ENCODE results near the gene NMNAT1.
A peak's percentile ranks its signal among the peaks of the same experiment; 100 is the strongest.

Gene NMNAT1

GRCh38 chr1:9929431-9930385, 13.6 kb upstream of the NMNAT1 start:
- Histone ChIP-seq H3K4me3 (ENCODE audit: low read length) (no peak overlapping the region), H3K9ac (ENCODE audit: low read length) (no peak overlapping the region), H3K9me3 (ENCODE audit: control insufficient read depth, low read length) (no peaks in the 10 kb centered on the region), H3K36me3 (ENCODE audit: control insufficient read depth, insufficient read depth, low read length) (no peaks in the 10 kb centered on the region), H3K27me3 (ENCODE audit: control insufficient read depth, insufficient read depth, low read length) (no peaks in the 10 kb centered on the region), H3K4me1 (ENCODE audit: control insufficient read depth, insufficient read depth, low read length) (no peaks in the 10 kb centered on the region)

GRCh38 chr1:9942399-9942938, 806 bp upstream of the NMNAT1 start:
- H3K4me3 ChIP-seq (ENCODE audit: low read length) = peak overlapping the region; percentile 99
- no peaks in the 10 kb centered on the region for H3K27me3 ChIP-seq (ENCODE audit: control insufficient read depth, insufficient read depth, low read length)
- H3K36me3 ChIP-seq (ENCODE audit: control insufficient read depth, insufficient read depth, low read length) = no peaks in the 10 kb centered on the region
- H3K9me3 ChIP-seq (ENCODE audit: control insufficient read depth, low read length) = no peaks in the 10 kb centered on the region
- peak overlapping the region; percentile 97 for H3K9ac ChIP-seq (ENCODE audit: low read length)
- H3K4me1 ChIP-seq (ENCODE audit: control insufficient read depth, insufficient read depth, low read length) = no peaks in the 10 kb centered on the region

- no peaks in the 10 kb centered on the region for H3K36me3 ChIP-seq (ENCODE audit: control insufficient read depth, insufficient read depth, low read length)
- H3K9me3 ChIP-seq (ENCODE audit: control insufficient read depth, low read length) = no peaks in the 10 kb centered on the region
- H3K4me3 ChIP-seq (ENCODE audit: low read length) = no peak overlapping the region
- no peaks in the 10 kb centered on the region for H3K4me1 ChIP-seq (ENCODE audit: control insufficient read depth, insufficient read depth, low read length)
- H3K27me3 ChIP-seq (ENCODE audit: control insufficient read depth, insufficient read depth, low read length) = no peaks in the 10 kb centered on the region
- H3K9ac ChIP-seq (ENCODE audit: low read length) = no peak overlapping the region
Observed at GRCh38 chr1:9946315-9946714, 3.0 kb downstream of the NMNAT1 start.

- H3K9ac ChIP-seq (ENCODE audit: low read length) = no peak overlapping the region
- H3K36me3 ChIP-seq (ENCODE audit: control insufficient read depth, insufficient read depth, low read length) = no peaks in the 10 kb centered on the region
- no peaks in the 10 kb centered on the region for H3K9me3 ChIP-seq (ENCODE audit: control insufficient read depth, low read length)
- H3K27me3 ChIP-seq (ENCODE audit: control insufficient read depth, insufficient read depth, low read length) = no peaks in the 10 kb centered on the region
- no peaks in the 10 kb centered on the region for H3K4me1 ChIP-seq (ENCODE audit: control insufficient read depth, insufficient read depth, low read length)
- H3K4me3 ChIP-seq (ENCODE audit: low read length) = no peak overlapping the region
Observed at GRCh38 chr1:9957726-9958125, 14.5 kb downstream of the NMNAT1 start.

GRCh38 chr1:9960011-9960410, 16.7 kb downstream of the NMNAT1 start:
- no peak overlapping the region for H3K4me3 ChIP-seq (ENCODE audit: low read length)
- no peaks in the 10 kb centered on the region for H3K27me3 ChIP-seq (ENCODE audit: control insufficient read depth, insufficient read depth, low read length)
- no peak overlapping the region for H3K9ac ChIP-seq (ENCODE audit: low read length)
- no peaks in the 10 kb centered on the region for H3K36me3 ChIP-seq (ENCODE audit: control insufficient read depth, insufficient read depth, low read length)
- H3K4me1 ChIP-seq (ENCODE audit: control insufficient read depth, insufficient read depth, low read length) = no peaks in the 10 kb centered on the region
- no peaks in the 10 kb centered on the region for H3K9me3 ChIP-seq (ENCODE audit: control insufficient read depth, low read length)

- Histone ChIP-seq H3K9ac (ENCODE audit: low read length) (no peak overlapping the region), H3K4me1 (ENCODE audit: control insufficient read depth, insufficient read depth, low read length) (no peaks in the 10 kb centered on the region), H3K27me3 (ENCODE audit: control insufficient read depth, insufficient read depth, low read length) (no peaks in the 10 kb centered on the region)
Observed at GRCh38 chr1:9960706-9961562, 17.7 kb downstream of the NMNAT1 start.

GRCh38 chr1:9984253-9984652, 41.0 kb downstream of the NMNAT1 start:
- Histone ChIP-seq H3K4me1 (ENCODE audit: control insufficient read depth, insufficient read depth, low read length) (no peaks in the 10 kb centered on the region), H3K36me3 (ENCODE audit: control insufficient read depth, insufficient read depth, low read length) (peaks cover 5% of the 10 kb centered on the region), H3K27me3 (ENCODE audit: control insufficient read depth, insufficient read depth, low read length) (no peaks in the 10 kb centered on the region), H3K4me3 (ENCODE audit: low read length) (no peak overlapping the region), H3K9me3 (ENCODE audit: control insufficient read depth, low read length) (no peaks in the 10 kb centered on the region), H3K9ac (ENCODE audit: low read length) (no peak overlapping the region)

More at GRCh38 chr1:9960706-9961562, 17.7 kb downstream of the NMNAT1 start:
- no peaks in the 10 kb centered on the region for H3K9me3 ChIP-seq (ENCODE audit: control insufficient read depth, low read length)
- no peaks in the 10 kb centered on the region for H3K36me3 ChIP-seq (ENCODE audit: control insufficient read depth, insufficient read depth, low read length)
- no peak overlapping the region for H3K4me3 ChIP-seq (ENCODE audit: low read length)

GRCh38 chr1:9985001-9985400, 41.7 kb downstream of the NMNAT1 start:
- Histone ChIP-seq H3K4me3 (ENCODE audit: low read length) (no peak overlapping the region), H3K4me1 (ENCODE audit: control insufficient read depth, insufficient read depth, low read length) (no peaks in the 10 kb centered on the region), H3K9me3 (ENCODE audit: control insufficient read depth, low read length) (no peaks in the 10 kb centered on the region), H3K27me3 (ENCODE audit: control insufficient read depth, insufficient read depth, low read length) (no peaks in the 10 kb centered on the region), H3K36me3 (ENCODE audit: control insufficient read depth, insufficient read depth, low read length) (peaks cover 5% of the 10 kb centered on the region), H3K9ac (ENCODE audit: low read length) (no peak overlapping the region)

GRCh38 chr1:9989773-9990172, 46.5 kb downstream of the NMNAT1 start:
- H3K36me3 ChIP-seq (ENCODE audit: control insufficient read depth, insufficient read depth, low read length) = no peaks in the 10 kb centered on the region
- H3K4me3 ChIP-seq (ENCODE audit: low read length) = no peak overlapping the region
- H3K27me3 ChIP-seq (ENCODE audit: control insufficient read depth, insufficient read depth, low read length) = no peaks in the 10 kb centered on the region
- no peaks in the 10 kb centered on the region for H3K9me3 ChIP-seq (ENCODE audit: control insufficient read depth, low read length)
- no peaks in the 10 kb centered on the region for H3K4me1 ChIP-seq (ENCODE audit: control insufficient read depth, insufficient read depth, low read length)
- H3K9ac ChIP-seq (ENCODE audit: low read length) = no peak overlapping the region

GRCh38 chr1:9990944-9991343, 47.7 kb downstream of the NMNAT1 start:
- Histone ChIP-seq H3K9ac (ENCODE audit: low read length) (no peak overlapping the region), H3K36me3 (ENCODE audit: control insufficient read depth, insufficient read depth, low read length) (no peaks in the 10 kb centered on the region), H3K4me1 (ENCODE audit: control insufficient read depth, insufficient read depth, low read length) (no peaks in the 10 kb centered on the region), H3K9me3 (ENCODE audit: control insufficient read depth, low read length) (no peaks in the 10 kb centered on the region), H3K27me3 (ENCODE audit: control insufficient read depth, insufficient read depth, low read length) (peaks cover 3% of the 10 kb centered on the region), H3K4me3 (ENCODE audit: low read length) (no peak overlapping the region)

- Histone ChIP-seq H3K9ac (ENCODE audit: low read length) (no peak overlapping the region), H3K9me3 (ENCODE audit: control insufficient read depth, low read length) (no peaks in the 10 kb centered on the region), H3K36me3 (ENCODE audit: control insufficient read depth, insufficient read depth, low read length) (no peaks in the 10 kb centered on the region), H3K27me3 (ENCODE audit: control insufficient read depth, insufficient read depth, low read length) (peaks cover 20% of the 10 kb centered on the region), H3K4me3 (ENCODE audit: low read length) (no peak overlapping the region), H3K4me1 (ENCODE audit: control insufficient read depth, insufficient read depth, low read length) (no peaks in the 10 kb centered on the region)
Observed at GRCh38 chr1:9992910-9993309, 49.6 kb downstream of the NMNAT1 start.

Measured in mucosa of stomach (tissue), 1 donor.